Kidney epithelial cell (primary cell): ENCODE measurements around the gene ZFAND2A. TPM values are rescaled to one million over a fixed set of nuclear protein-coding genes. Genes with fewer than 3 reads are reported as not detected.

Experiments used
- DNase-seq: peaks from one replicate; pipeline ENCODE4 v3.0.0-alpha.2; 2010; ENCODE audit warnings: low read depth
- H3K27me3 ChIP-seq: 2 replicates; pipeline ENCODE4 v1.6.0; 2011; ENCODE audit warnings: low read length; ENCODE audit not compliant: control insufficient read depth, insufficient read depth
- H3K36me3 ChIP-seq: 2 replicates; pipeline ENCODE4 v1.5.1; 2011; ENCODE audit warnings: low read length; ENCODE audit not compliant: control insufficient read depth, insufficient read depth
- H3K4me3 ChIP-seq: 2 replicates; pipeline ENCODE4 v1.5.1; 2011; ENCODE audit warnings: low read depth, mild to moderate bottlenecking, control low read depth, low read length
- total RNA-seq: library from RNA; depleted of rRNA; stranded (reverse); fragments of >200 nt; gene quantifications from 2 replicates; pipeline ENCODE4 v1.2.3, GENCODE V29; 2015
- TF ChIP-seq, protein P1 (sequence below): IDR thresholded peaks from 2 replicates; pipeline ENCODE4 v1.5.1; 2011; ENCODE audit warnings: mild to moderate bottlenecking, moderate library complexity, low read length, control low read depth, inconsistent platforms; ENCODE audit not compliant: insufficient read depth, poor library complexity, severe bottlenecking

The ZFAND2A gene
- total RNA-seq, 1 donor from 2014 or later, result 28.0 TPM

DNA sequence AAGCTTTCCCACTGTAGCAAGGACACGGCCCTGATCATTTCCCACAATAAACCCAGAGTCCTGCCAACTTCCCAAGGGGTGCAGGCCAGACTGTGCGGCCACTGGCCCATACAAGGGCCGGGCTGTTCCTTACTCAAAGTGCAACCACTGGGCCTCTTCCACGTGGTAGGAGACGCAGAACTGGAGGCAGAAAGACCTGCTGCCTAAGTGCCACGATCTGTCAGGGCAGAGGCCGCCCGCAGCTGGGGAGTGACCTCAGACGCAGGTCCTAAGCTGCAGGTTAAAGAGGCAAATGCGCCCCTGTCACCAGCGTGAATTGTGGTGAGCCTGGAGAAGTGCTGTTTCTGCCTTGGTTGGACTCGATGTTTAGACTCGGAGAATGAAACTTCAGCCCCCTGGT is 45.9 kb downstream of the ZFAND2A start:
- no peak for DNase-seq
- no peaks in the 10 kb centered on the region for H3K36me3 ChIP-seq
- no peak overlapping the region for H3K4me3 ChIP-seq
- H3K27me3 ChIP-seq, result no peaks in the 10 kb centered on the region
- TF ChIP-seq, protein P1, sequence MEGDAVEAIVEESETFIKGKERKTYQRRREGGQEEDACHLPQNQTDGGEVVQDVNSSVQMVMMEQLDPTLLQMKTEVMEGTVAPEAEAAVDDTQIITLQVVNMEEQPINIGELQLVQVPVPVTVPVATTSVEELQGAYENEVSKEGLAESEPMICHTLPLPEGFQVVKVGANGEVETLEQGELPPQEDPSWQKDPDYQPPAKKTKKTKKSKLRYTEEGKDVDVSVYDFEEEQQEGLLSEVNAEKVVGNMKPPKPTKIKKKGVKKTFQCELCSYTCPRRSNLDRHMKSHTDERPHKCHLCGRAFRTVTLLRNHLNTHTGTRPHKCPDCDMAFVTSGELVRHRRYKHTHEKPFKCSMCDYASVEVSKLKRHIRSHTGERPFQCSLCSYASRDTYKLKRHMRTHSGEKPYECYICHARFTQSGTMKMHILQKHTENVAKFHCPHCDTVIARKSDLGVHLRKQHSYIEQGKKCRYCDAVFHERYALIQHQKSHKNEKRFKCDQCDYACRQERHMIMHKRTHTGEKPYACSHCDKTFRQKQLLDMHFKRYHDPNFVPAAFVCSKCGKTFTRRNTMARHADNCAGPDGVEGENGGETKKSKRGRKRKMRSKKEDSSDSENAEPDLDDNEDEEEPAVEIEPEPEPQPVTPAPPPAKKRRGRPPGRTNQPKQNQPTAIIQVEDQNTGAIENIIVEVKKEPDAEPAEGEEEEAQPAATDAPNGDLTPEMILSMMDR, result no peak

DNA sequence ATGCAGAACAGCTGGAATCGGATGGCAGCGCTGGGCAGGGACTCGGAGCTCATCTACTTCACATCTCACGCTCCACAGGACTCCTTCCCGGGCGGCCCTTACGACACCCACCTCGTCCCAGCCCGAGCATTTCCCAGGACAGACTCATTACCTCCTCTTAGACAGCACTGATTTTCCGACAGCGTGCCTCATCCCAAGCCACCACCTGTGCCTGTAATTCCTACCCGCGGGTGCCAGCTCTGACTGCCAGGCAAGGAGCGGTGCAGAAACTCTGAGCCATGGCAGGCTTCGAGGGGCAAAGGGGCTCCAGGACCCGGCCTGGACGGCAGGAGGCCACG is 46.5 kb downstream of the ZFAND2A start:
- Histone ChIP-seq H3K36me3 (no peaks in the 10 kb centered on the region), H3K27me3 (no peaks in the 10 kb centered on the region), H3K4me3 (no peak overlapping the region)
- DNase-seq, result no peak
- TF ChIP-seq, protein P1, result no peak

DNA sequence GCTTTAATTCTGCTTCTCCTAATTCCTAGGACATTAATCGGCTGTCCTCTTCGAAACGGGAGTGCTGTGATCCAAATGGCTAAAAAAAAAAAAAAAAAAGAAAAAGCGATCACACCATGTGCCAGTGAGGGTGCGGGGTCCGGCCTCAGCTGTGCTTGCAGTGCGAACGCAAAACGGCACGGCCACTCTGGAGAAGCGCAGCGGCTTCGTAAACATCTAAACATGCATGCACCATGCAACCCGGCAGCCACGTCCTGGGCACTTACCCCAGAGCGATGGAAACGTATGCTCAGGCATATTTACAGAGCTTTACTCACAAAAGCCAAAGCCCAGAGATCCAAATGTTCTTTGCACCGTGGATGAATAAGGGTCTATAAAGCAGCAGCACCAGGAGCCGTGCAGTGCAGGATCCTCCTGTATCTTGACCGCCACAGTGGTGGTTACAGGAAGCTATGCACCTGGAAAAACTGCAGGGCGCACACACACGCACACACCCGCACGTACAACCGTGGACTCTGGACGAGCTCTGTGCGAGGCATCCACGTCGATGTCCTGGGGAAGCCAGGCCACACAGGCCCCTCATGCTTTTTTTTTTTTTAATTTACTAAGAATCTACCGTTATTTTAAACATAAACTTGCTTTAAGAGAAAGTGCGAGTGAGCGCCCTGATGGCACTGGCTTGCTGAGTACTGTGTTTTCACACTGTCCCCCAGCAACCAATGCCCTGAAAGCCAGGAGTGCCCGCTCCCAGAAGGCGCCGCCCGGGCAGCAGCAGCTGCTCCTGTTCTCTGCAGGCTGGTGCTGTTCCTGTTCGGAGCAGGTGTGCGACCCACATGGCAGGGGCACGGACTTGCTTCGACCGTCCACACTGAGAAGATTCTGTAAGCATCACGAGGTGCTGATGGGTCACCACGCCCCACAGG is 47.1 kb downstream of the ZFAND2A start:
- H3K4me3 ChIP-seq, result no peak overlapping the region
- no peaks in the 10 kb centered on the region for H3K36me3 ChIP-seq
- TF ChIP-seq, protein P1, result no peak
- H3K27me3 ChIP-seq, result no peaks in the 10 kb centered on the region
- no peak for DNase-seq

DNA sequence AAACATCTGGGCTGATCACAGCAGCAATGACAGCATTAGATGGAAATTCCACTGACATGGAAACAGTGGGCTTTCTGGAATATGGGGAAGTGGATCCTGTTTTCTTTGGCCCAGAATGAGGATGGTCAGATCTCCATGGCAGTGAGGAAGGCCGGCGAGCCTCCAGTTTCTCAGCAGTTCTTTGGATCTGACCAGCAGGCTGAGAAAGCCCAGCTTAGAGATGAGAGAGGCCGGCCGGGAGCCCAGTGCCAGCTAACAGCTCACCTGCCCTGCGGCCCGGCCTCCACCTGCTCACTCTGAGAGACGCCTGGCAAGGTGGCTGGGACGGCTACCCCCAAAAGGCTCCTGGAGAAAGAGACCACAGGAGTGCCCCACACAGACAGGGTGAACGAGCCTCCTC is 47.9 kb downstream of the ZFAND2A start:
- H3K27me3 ChIP-seq, result no peaks in the 10 kb centered on the region
- no peak overlapping the region for H3K4me3 ChIP-seq
- TF ChIP-seq, protein P1, result no peak
- no peaks in the 10 kb centered on the region for H3K36me3 ChIP-seq
- DNase-seq, result no peak

DNA sequence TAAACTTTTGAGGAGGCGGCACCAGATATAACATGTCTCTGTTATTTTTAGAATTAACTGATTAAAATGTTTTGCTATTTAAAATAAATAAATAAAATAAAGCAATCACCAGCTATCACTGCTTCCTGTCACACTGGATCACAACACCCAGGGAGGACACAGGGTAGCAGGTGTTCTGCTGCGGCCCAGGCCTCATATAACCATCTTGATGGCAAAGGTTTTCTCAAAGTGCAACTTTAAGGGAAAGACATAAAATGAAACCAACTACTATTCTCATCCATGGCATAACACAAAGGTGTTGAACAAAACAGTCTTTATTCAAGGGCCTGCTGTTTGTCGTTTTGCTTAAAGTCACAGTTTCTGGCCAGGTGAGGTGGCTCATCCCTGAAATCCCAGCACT is 48.8 kb downstream of the ZFAND2A start:
- Histone ChIP-seq H3K36me3 (no peaks in the 10 kb centered on the region), H3K27me3 (peaks cover 2% of the 10 kb centered on the region), H3K4me3 (no peak overlapping the region)
- TF ChIP-seq, protein P1, result no peak
- DNase-seq, result no peak

DNA sequence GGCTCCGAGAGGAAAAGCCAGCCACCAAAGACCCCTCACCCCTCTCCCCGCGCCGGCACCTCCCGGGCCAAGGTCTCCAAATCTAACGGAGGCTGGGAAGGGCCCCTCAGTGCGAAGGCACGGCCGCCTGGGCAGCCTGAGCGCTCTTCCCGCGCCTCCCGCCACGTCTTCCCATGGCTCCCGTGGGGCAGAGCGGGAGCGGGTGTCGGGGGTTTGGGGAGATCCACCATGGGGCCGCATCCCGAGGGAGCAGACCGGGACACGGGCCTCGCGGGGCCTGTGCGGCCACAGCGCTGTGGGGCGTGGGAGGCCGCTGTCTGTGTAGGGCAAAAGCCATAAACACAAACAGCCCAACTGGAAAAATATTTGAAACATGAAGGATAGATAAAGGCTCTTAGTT is 49.6 kb downstream of the ZFAND2A start:
- TF ChIP-seq, protein P1, result no peak
- H3K36me3 ChIP-seq, result no peaks in the 10 kb centered on the region
- DNase-seq, result no peak
- H3K27me3 ChIP-seq, result peaks cover 2% of the 10 kb centered on the region
- H3K4me3 ChIP-seq, result no peak overlapping the region
